Measurements from ENCODE around the gene BGLAP.

DNA sequence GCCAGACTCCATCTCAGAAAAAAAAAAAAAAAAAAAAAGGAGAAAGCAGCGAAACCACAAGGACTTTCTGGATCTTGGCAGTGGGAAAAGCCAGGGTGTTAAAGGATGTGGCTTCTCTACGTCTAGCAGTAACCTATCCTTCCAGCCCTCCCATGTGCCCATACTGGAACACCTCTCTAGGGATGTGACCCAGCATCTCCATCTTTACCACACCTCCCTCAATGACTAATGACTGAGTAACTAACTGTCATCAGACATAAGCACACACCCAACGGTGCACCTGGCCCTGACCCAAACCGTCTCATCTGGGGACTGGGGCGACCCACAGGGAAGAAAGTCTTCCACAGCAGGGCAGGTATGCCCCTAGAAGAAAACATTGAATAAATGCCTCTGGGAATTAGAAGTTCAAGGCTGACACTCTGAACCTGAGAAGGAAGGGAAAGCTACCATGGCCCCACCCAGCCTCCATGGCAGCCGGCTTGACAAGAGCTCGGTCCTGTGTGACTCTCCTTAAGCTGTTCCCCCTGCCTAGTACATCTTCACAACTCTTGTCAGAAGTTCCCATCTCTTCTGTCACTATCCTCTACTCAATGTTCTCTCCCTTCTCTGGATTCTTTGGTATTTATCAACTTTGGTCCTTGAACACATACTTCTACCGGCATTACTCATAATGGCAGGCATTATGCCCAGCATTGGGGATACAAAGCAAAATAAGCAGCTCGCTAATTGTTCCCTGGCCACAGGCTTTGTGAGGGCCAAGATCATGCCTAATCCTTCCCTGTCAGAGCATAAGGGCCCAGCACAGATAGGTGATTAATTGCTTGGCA, 20.7 kb downstream of the BGLAP start:
- TF ChIP-seq, protein P1, sequence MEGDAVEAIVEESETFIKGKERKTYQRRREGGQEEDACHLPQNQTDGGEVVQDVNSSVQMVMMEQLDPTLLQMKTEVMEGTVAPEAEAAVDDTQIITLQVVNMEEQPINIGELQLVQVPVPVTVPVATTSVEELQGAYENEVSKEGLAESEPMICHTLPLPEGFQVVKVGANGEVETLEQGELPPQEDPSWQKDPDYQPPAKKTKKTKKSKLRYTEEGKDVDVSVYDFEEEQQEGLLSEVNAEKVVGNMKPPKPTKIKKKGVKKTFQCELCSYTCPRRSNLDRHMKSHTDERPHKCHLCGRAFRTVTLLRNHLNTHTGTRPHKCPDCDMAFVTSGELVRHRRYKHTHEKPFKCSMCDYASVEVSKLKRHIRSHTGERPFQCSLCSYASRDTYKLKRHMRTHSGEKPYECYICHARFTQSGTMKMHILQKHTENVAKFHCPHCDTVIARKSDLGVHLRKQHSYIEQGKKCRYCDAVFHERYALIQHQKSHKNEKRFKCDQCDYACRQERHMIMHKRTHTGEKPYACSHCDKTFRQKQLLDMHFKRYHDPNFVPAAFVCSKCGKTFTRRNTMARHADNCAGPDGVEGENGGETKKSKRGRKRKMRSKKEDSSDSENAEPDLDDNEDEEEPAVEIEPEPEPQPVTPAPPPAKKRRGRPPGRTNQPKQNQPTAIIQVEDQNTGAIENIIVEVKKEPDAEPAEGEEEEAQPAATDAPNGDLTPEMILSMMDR (IDR thresholded peaks at IDR 0.05), result no peak
- no peak for TF ChIP-seq POLR2A (IDR thresholded peaks at IDR 0.05)

Data from Peyer's patch (tissue), 4 donors.